Body of pancreas (tissue), 4 donors: ENCODE data around the gene HGFAC. TPM values are rescaled to one million over a fixed set of nuclear protein-coding genes. Genes with fewer than 3 reads are reported as not detected.

Source experiments
- ATAC-seq: fragments of 150-250 bp; one replicate; pipeline ENCODE4 v1.9.1; 2016
- DNase-seq, 4 donors: peaks; one replicate each; pipeline ENCODE4 v3.0.0-alpha.2; 2019
- H3K27ac ChIP-seq, 4 donors: fragments of 200-600 bp; sonication (generic); 1 replicate in 3 of 4; 2 replicates in 1 of 4; pipeline versions ENCODE4 v1.5.1 to v1.6.1; 2016 to 2019; ENCODE audit warnings: mild to moderate bottlenecking in 1 of 4, mixed read lengths in 1 of 4, moderate library complexity in 1 of 4
- H3K27me3 ChIP-seq, 2 donors: fragments of 200-600 bp; sonication (generic); one replicate each; pipeline ENCODE4 v1.6.0; 2016; ENCODE audit warnings: mild to moderate bottlenecking in 1 of 2
- H3K36me3 ChIP-seq, 2 donors: fragments of 200-600 bp; sonication (generic); replicated peaks in 1 of 2; 2 replicates each; pipeline ENCODE4 v1.5.1; 2016; ENCODE audit warnings: low read depth in 2 of 2; ENCODE audit not compliant: insufficient read depth in 1 of 2
- H3K4me1 ChIP-seq: fragments of 200-600 bp; sonication (generic); one replicate; pipeline ENCODE4 v1.6.0; 2016
- H3K4me3 ChIP-seq, 2 donors: fragments of 200-600 bp; sonication (generic); 1 replicate in 1 of 2; 2 replicates in 1 of 2; pipeline ENCODE4 v1.5.1; 2016 to 2019
- H3K9me3 ChIP-seq, 3 donors: fragments of 200-600 bp; sonication (generic); 1 replicate in 2 of 3; 2 replicates in 1 of 3; pipeline ENCODE4 v1.5.1; 2016
- CTCF ChIP-seq, 7 experiments: fragments of 450-650 bp in 4 of 7; fragments of 200-600 bp in 3 of 7; sonication (generic) in 3 of 7; IDR thresholded peaks; one replicate each; pipeline ENCODE4 v1.5.1; 2016 to 2019; ENCODE audit warnings: antibody characterized with exemption in 7 of 7
- POLR2A ChIP-seq, 3 donors: fragments of 450-650 bp; IDR thresholded peaks; one replicate each; pipeline ENCODE4 v1.6.1; 2016; ENCODE audit warnings: antibody characterized with exemption in 3 of 3, mild to moderate bottlenecking in 2 of 3
- WGBS, 2 donors: methylation state at CpG; one replicate each; pipeline ENCODE4 v1.1.5; 2017; 5-methylcytosine and 5-hydroxymethylcytosine counted together
- intact Hi-C: fragments of 100-400 bp; cut with DNase I; formaldehyde crosslinking; loops from one replicate; pipeline ENCODE4 v1.15.1; 2023
- total RNA-seq, 2 donors: library from RNA; depleted of rRNA; stranded (reverse); fragments of >200 nt; gene quantifications; one replicate each; pipeline ENCODE4 v1.1.0, GENCODE V29; 2016

Gene HGFAC
- total RNA-seq, 2 donors from 2014 or later: 0.78 TPM; not detected in 1

GRCh38 chr4:3444351-3445110 is 2.8 kb downstream of the HGFAC start:
- DNase-seq (no peak), ATAC-seq (no peak)
- H3K4me3 ChIP-seq: no peak overlapping the region
- no peaks in the 10 kb centered on the region for H3K27me3 ChIP-seq
- intact Hi-C loops: no loop called here
- 87 to 100% methylated on average over 2 to 50 of the region's 56 CpGs for WGBS, 2 donors
- peaks cover 6% of the 10 kb centered on the region for H3K4me1 ChIP-seq
- TF ChIP-seq CTCF (IDR thresholded peaks at IDR 0.05) (no peak), POLR2A (IDR thresholded peaks at IDR 0.05) (no peak)
- no peaks in the 10 kb centered on the region for H3K9me3 ChIP-seq
- H3K27ac ChIP-seq: no peak overlapping the region
- no peaks in the 10 kb centered on the region for H3K36me3 ChIP-seq

DNA sequence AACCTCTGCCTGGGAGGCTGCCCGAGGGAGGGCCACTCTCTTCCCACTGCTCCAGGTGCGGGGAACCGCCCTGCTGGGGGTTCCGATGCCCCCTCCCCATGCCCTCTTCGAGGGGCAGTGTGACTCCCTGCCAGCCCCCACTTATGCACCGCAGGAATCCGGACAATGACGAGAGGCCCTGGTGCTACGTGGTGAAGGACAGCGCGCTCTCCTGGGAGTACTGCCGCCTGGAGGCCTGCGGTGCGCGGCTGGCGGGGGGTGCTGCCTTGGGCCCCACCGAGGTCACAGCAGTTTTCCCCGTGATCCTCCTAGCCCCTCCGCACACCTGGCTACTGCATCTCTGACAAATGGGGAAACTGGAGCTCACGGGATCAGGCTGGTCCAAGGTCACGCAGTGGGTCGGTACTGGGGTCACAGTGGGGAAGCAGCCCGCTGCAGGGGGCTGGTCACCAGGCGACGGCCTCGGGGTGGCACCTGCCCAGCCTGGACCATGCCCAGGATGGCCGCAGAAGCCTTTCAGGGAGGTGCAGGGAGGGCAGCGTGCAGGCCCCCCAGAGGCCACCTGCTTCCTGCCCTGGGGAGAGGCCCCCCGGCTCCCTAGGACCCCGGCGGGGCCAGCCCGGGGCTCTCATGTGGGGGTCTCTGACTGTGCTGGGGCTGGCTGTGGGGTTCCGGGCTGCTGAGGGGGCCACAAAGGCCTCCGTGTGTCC is 3.5 kb downstream of the HGFAC start:
- Histone ChIP-seq H3K4me3 (no peak overlapping the region), H3K27me3 (no peaks in the 10 kb centered on the region), H3K4me1 (peaks cover 6% of the 10 kb centered on the region), H3K36me3 (no peaks in the 10 kb centered on the region), H3K9me3 (no peaks in the 10 kb centered on the region), H3K27ac (no peak overlapping the region)
- WGBS, 2 donors: 83 to 93% methylated on average over 19 to 29 of the region's 34 CpGs
- TF ChIP-seq CTCF (IDR thresholded peaks at IDR 0.05): no peak
- ATAC-seq: no peak
- DNase-seq: no peak
- intact Hi-C loops: no loop called here

- Histone ChIP-seq H3K4me3 (no peak overlapping the region), H3K36me3 (no peaks in the 10 kb centered on the region), H3K27ac (no peak overlapping the region), H3K9me3 (no peaks in the 10 kb centered on the region), H3K4me1 (peaks cover 6% of the 10 kb centered on the region), H3K27me3 (no peaks in the 10 kb centered on the region)
- 89 to 94% methylated on average over 13 to 34 of the region's 34 CpGs for WGBS, 2 donors
- DNase-seq: no peak
- TF ChIP-seq CTCF (IDR thresholded peaks at IDR 0.05) (no peak), POLR2A (IDR thresholded peaks at IDR 0.05) (no peak)
- no peak for ATAC-seq
- intact Hi-C loops: no loop called here
These were observed 4.2 kb downstream of the HGFAC start for GRCh38 chr4:3445829-3446545.

DNA sequence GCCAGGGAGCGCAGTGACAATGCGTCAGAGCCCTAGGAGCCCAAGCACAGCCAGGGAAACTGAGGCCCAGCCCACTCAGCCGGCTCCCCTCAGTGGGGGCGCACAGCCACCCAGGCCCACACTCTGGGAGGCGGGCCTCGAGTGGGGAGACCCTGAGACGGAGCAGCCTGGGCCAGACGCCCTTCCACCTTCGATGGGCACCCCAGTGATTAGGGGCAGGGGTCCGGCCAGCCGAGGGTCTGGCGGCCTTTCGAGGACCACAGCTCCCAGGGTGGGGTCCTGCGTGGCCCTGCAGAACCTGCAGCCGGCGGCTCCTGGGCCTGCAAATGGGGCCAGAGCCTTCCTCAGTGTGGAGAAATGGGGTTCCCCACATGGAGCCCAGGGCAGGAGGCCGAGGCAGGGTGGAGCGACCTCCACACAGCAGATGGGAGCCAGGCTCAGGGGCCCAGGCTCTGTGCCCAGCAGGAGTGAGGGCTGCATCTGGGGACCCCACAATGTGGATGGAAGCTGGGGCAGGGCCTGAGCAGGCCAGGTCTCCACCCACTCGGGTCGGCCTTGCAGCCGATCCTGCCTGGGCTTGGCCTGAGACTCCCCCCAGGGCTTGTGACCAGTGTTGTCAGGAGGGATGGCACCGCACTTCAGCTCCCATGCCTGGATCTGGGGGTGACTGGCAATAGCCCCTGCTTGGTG is 5.0 kb downstream of the HGFAC start:
- no peak overlapping the region for H3K4me3 ChIP-seq
- intact Hi-C loops: no loop called here
- no peaks in the 10 kb centered on the region for H3K9me3 ChIP-seq
- H3K36me3 ChIP-seq: no peaks in the 10 kb centered on the region
- ATAC-seq (no peak), DNase-seq (no peak)
- TF ChIP-seq CTCF (IDR thresholded peaks at IDR 0.05): no peak
- no peak for TF ChIP-seq POLR2A (IDR thresholded peaks at IDR 0.05)
- no peaks in the 10 kb centered on the region for H3K27me3 ChIP-seq
- H3K27ac ChIP-seq: no peak overlapping the region
- H3K4me1 ChIP-seq: peaks cover 12% of the 10 kb centered on the region
- WGBS, 2 donors: 89 to 100% methylated on average over 2 to 17 of the region's 22 CpGs
